Coronary artery (tissue), 2 donors: Measurements from ENCODE around the gene MARCHF5.

Experiments used
- DNase-seq: peaks from one replicate; pipeline ENCODE4 v3.0.0-alpha.2; 2017; ENCODE audit warnings: low spot score
- H3K27ac ChIP-seq, 2 donors: fragments of 200-600 bp; sonication (generic); one replicate each; pipeline ENCODE4 v1.5.1; 2016 to 2019
- H3K4me3 ChIP-seq: fragments of 200-600 bp; sonication (generic); 2 replicates; pipeline ENCODE4 v1.5.1; 2016; ENCODE audit warnings: mild to moderate bottlenecking, moderate library complexity
- CTCF ChIP-seq: fragments of 200-600 bp; sonication (generic); IDR thresholded peaks from one replicate; pipeline ENCODE4 v1.5.1; 2019; ENCODE audit warnings: antibody characterized with exemption

Gene MARCHF5

GRCh38 chr10:92284112-92284704, 6.8 kb upstream of the MARCHF5 start:
- no peak for TF ChIP-seq CTCF
- no peak for DNase-seq
- H3K4me3 ChIP-seq, result peak overlapping the region; percentile 46
- peak overlapping the region; percentile 46 to 84 for H3K27ac ChIP-seq

DNA sequence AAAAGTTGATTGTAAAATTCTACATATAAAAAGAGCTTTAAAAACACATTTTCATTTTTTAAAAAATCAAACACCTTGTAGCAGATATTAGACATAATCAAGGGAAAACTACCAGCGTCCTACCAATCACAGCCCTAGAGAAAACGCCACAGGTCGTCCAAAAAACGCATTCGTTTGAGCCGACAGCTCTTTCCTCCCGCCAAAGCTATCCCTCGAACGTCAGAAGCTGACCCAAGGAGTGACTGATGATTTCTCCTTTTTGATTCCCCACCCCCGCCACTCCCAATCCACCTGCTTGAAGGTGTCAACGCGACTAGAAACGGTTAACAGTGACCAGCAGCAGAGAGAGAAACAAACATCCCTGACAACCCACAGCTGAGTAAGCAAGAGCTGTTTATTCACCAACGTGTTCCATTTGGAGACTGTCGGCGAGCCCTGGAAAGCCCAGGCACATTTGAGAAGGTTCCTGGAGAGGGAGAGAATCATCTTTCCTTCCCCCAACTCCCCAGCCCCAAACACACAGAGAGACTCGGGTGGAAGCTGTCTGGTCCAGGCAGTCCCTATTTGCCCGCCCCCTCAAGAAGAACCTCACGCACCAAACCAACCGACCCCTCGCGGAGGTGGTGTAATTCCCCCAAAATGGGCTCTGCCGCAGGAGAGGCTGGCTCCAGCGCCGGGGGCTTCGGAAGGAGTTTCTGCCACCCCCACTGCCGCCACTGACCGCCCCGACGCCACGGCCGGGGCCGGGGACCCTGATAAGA, 711 bp upstream of the MARCHF5 start:
- DNase-seq, result no peak

GRCh38 chr10:92291616-92291865, 574 bp downstream of the MARCHF5 start:
- no peak for DNase-seq

More for the DNA sequence above, 711 bp upstream of the MARCHF5 start:
- TF ChIP-seq CTCF, result no peak
- Histone ChIP-seq H3K27ac (peak overlapping the region; percentile 87 to 95), H3K4me3 (peak overlapping the region; percentile 98)

GRCh38 chr10:92291921-92292845, 1.2 kb downstream of the MARCHF5 start:
- peak; percentile 77 for DNase-seq
- Histone ChIP-seq H3K27ac (peak overlapping the region; percentile 87 to 95), H3K4me3 (peak overlapping the region; percentile 98)
- TF ChIP-seq CTCF, result peak; percentile 16

More at GRCh38 chr10:92291616-92291865, 574 bp downstream of the MARCHF5 start:
- peak overlapping the region; percentile 87 to 95 for H3K27ac ChIP-seq
- peak overlapping the region; percentile 98 for H3K4me3 ChIP-seq
- TF ChIP-seq CTCF, result no peak

DNA sequence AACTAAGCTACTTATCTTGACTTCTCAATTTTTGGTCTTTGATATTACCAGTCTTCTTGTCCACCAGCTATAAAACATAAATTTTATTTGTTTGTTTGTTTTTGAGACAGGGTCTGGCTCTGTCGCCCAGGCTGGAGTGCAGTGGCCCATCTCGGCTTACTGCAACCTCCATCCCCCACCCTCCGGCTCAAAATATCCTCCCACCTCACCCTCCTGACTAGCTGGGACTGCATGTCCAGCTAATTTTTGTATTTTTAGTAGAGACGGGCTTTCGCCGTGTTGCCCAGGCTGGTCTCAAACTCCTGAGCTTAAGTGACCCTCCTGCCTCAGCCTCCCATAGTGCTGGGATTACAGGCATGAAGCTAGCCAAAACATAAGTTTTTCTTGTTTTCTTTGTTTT, 7.5 kb downstream of the MARCHF5 start:
- no peak for DNase-seq
- Histone ChIP-seq H3K4me3 (no peak overlapping the region), H3K27ac (no peak overlapping the region)
- TF ChIP-seq CTCF, result no peak

DNA sequence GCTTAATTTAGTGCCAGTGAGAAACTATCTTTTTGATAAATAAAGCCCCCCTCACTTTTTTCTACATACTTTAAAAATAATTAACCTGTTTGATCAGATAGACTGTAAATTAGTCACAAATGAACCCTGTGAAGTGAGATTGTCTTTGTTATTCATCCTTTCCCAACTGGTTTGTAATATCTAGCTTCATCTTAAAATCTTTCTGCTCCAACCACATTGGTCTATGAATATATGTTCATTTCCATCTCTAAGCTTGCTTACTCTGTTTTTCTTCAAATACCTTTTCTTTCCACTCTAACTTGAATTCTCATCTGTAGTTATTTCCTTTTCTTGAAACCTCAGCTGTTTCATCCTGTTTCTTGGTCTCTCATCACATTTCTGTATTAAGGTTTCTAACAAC, 12.1 kb downstream of the MARCHF5 start:
- TF ChIP-seq CTCF, result no peak
- no peak overlapping the region for H3K4me3 ChIP-seq
- no peak overlapping the region for H3K27ac ChIP-seq
- DNase-seq, result no peak
